K562 (cell line): ENCODE data around the gene USP11. TPM values are rescaled to one million over a fixed set of nuclear protein-coding genes. Genes with fewer than 3 reads are reported as not detected.
A peak's percentile ranks its signal among the peaks of the same experiment; 100 is the strongest.

Experiments
- CBX1 ChIP-seq: sonication (generic); IDR thresholded peaks from 2 replicates; pipeline ENCODE4 v1.6.1; 2016; ENCODE audit warnings: antibody characterized with exemption, low read depth, mild to moderate bottlenecking
- NFE2L1 ChIP-seq: fragments of 450-650 bp; IDR thresholded peaks from 2 replicates; pipeline ENCODE4 v1.6.1; 2016; ENCODE audit warnings: missing genetic modification characterization, low read depth, mild to moderate bottlenecking, missing compliant biosample characterization, moderate library complexity, borderline replicate concordance
- RBM34 ChIP-seq: fragments of 200-400 bp; formaldehyde crosslinking; IDR thresholded peaks from 2 replicates; pipeline ENCODE4 v1.6.1; 2018; ENCODE audit warnings: low read length, borderline replicate concordance; ENCODE audit not compliant: insufficient read depth
- SMARCB1 ChIP-seq: IDR thresholded peaks from 2 replicates; pipeline ENCODE4 v1.6.1; 2011; ENCODE audit warnings: improper control_type of control experiment, low read depth; ENCODE audit not compliant: insufficient read length
- SNRNP70 ChIP-seq: fragments of 200-400 bp; formaldehyde crosslinking; optimal IDR thresholded peaks from 2 replicates; pipeline ENCODE3; 2017; ENCODE audit warnings: low read depth, low read length
- TEAD4 ChIP-seq, 2 experiments: sonication (generic) in 1 of 2; formaldehyde crosslinking in 1 of 2; IDR thresholded peaks; 2 replicates each; pipeline versions ENCODE4 v1.6.1 to v1.8.0; 2012 to 2022; ENCODE audit warnings: borderline replicate concordance in 1 of 2, inconsistent platforms in 1 of 2, low read length in 1 of 2, mild to moderate bottlenecking in 1 of 2, missing genetic modification reagents in 1 of 2
- ZNF316 ChIP-seq: fragments of 450-650 bp; IDR thresholded peaks from 2 replicates; pipeline ENCODE4 v1.6.1; 2016
- ZNF717 ChIP-seq: fragments of 250-450 bp; sonication (Bioruptor Pico); IDR thresholded peaks from 2 replicates; pipeline ENCODE4 v1.5.0; 2021
- polyA plus RNA-seq, 8 experiments: library from polyadenylated mRNA; depleted of rRNA in 4 of 8; stranded (reverse) in 5 of 8; unstranded in 3 of 8; fragments of >200 nt; fragmentation: Nextera tagmentation in 2 of 8; fragmentation: Illumina TruSeq in 1 of 8; extraction: Ambion mirVana in 2 of 8; extraction: Trizol in 1 of 8; gene quantifications; 2 replicates each; pipeline versions ENCODE4 v1.2.1 to v1.2.3, GENCODE V29; 2011 to 2014; ENCODE audit warnings: inconsistent platforms in 1 of 8, missing spikeins in 1 of 8
- total RNA-seq, 7 experiments: library from RNA; depleted of rRNA in 6 of 7; stranded (reverse); fragments of >200 nt in 6 of 7; fragmentation: Illumina TruSeq in 2 of 7; extraction: Trizol in 2 of 7; gene quantifications; 2 replicates each; pipeline versions ENCODE4 v1.2.1 to v1.2.3, GENCODE V29; 2011 to 2021; ENCODE audit warnings: low replicate concordance in 1 of 7
- TF ChIP-seq, protein P1 (sequence below), 2 experiments: IDR thresholded peaks; 2 replicates each; pipeline ENCODE4 v1.6.1; 2012; ENCODE audit warnings: improper control_type of control experiment in 2 of 2, low read depth in 2 of 2, low read length in 2 of 2, borderline replicate concordance in 1 of 2
- TF ChIP-seq, protein P2 (sequence below): fragments of 450-650 bp; IDR thresholded peaks from 2 replicates; pipeline ENCODE4 v1.6.1; 2017; ENCODE audit warnings: antibody characterized with exemption
- TF ChIP-seq, protein P3 (sequence below): IDR thresholded peaks from 3 replicates; pipeline ENCODE4 v1.6.1; 2011; ENCODE audit warnings: borderline replicate concordance, mild to moderate bottlenecking, moderate library complexity; ENCODE audit not compliant: insufficient read length; ENCODE audit errors: extremely low read depth
- TF ChIP-seq, protein P4 (sequence below): sonication (generic); formaldehyde crosslinking; IDR thresholded peaks from 2 replicates; pipeline ENCODE4 v1.8.1; 2022; ENCODE audit warnings: missing genetic modification reagents
- TF ChIP-seq, protein P5 (sequence below), 2 experiments: fragments of 450-650 bp; IDR thresholded peaks; 2 replicates each; pipeline ENCODE4 v1.6.1; 2016

USP11 gene
- total and polyA plus RNA-seq, 9 of the 15 experiments (the other 6 are each of a cell fraction or from before 2014, with no cell fraction given): 2.5 to 29.0 (median 11.7) TPM

DNA sequence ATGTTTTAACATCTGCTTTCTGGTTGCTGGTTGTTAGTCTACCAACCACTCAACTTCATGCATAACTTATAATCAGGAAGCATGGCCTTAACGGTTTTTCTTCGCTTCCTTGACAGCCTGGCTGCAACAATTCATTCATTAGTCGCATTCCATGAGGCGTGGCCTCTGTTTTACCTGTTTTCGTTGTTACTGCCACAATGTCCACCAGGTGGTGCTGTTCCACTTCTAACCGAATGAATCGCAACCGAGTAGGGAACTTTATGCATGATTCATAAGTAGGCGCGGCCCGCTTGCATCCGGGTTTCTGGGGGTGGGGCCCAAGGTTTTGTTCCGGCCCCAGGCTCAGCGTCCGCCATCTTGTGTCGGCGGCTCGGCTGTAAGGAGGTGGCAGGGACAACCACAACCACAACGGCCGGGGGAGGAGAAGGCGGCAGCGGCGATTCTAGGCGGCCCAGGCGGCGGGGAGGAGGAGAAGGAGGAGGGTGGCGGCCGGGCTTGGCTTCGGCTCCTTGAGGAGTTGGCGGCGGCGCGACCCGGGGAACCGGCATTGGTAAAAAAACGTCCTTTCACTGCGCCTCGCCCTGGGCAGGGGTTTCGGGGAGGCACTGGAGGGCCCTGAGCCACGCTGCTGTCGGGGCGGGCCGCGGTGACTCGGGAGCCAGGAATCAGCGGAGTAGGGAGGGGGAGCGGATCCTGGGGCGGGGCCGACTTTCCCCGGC, 39.2 kb upstream of the USP11 start, which contains the start of gene UBA1 (continued):
- TF ChIP-seq, protein P1, sequence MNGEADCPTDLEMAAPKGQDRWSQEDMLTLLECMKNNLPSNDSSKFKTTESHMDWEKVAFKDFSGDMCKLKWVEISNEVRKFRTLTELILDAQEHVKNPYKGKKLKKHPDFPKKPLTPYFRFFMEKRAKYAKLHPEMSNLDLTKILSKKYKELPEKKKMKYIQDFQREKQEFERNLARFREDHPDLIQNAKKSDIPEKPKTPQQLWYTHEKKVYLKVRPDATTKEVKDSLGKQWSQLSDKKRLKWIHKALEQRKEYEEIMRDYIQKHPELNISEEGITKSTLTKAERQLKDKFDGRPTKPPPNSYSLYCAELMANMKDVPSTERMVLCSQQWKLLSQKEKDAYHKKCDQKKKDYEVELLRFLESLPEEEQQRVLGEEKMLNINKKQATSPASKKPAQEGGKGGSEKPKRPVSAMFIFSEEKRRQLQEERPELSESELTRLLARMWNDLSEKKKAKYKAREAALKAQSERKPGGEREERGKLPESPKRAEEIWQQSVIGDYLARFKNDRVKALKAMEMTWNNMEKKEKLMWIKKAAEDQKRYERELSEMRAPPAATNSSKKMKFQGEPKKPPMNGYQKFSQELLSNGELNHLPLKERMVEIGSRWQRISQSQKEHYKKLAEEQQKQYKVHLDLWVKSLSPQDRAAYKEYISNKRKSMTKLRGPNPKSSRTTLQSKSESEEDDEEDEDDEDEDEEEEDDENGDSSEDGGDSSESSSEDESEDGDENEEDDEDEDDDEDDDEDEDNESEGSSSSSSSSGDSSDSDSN (IDR thresholded peaks at IDR 0.05; ENCODE audit: borderline replicate concordance in 1 of 2, low read depth in 2 of 2, low read length in 2 of 2): no peak; a peak in 1 of 4 replicates
- TF ChIP-seq TEAD4 (IDR thresholded peaks at IDR 0.05; ENCODE audit: low read length): peak; percentile 59; the same call in 1 of the 2 replicates
- TF ChIP-seq TEAD4 (CRISPR knock-in tag; IDR thresholded peaks at IDR 0.05; ENCODE audit: borderline replicate concordance): no peak
- TF ChIP-seq ZNF717 (CRISPR knock-in tag): no peak
- TF ChIP-seq RBM34: no peak
- no peak for TF ChIP-seq NFE2L1
- TF ChIP-seq ZNF316: no peak
- 0 out of 2 replicates have a peak, but pooled peaks have one; percentile 25 for TF ChIP-seq CBX1
- no peak for TF ChIP-seq SNRNP70
- TF ChIP-seq, protein P2, sequence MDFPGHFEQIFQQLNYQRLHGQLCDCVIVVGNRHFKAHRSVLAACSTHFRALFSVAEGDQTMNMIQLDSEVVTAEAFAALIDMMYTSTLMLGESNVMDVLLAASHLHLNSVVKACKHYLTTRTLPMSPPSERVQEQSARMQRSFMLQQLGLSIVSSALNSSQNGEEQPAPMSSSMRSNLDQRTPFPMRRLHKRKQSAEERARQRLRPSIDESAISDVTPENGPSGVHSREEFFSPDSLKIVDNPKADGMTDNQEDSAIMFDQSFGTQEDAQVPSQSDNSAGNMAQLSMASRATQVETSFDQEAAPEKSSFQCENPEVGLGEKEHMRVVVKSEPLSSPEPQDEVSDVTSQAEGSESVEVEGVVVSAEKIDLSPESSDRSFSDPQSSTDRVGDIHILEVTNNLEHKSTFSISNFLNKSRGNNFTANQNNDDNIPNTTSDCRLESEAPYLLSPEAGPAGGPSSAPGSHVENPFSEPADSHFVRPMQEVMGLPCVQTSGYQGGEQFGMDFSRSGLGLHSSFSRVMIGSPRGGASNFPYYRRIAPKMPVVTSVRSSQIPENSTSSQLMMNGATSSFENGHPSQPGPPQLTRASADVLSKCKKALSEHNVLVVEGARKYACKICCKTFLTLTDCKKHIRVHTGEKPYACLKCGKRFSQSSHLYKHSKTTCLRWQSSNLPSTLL: no peak
- TF ChIP-seq, protein P3, sequence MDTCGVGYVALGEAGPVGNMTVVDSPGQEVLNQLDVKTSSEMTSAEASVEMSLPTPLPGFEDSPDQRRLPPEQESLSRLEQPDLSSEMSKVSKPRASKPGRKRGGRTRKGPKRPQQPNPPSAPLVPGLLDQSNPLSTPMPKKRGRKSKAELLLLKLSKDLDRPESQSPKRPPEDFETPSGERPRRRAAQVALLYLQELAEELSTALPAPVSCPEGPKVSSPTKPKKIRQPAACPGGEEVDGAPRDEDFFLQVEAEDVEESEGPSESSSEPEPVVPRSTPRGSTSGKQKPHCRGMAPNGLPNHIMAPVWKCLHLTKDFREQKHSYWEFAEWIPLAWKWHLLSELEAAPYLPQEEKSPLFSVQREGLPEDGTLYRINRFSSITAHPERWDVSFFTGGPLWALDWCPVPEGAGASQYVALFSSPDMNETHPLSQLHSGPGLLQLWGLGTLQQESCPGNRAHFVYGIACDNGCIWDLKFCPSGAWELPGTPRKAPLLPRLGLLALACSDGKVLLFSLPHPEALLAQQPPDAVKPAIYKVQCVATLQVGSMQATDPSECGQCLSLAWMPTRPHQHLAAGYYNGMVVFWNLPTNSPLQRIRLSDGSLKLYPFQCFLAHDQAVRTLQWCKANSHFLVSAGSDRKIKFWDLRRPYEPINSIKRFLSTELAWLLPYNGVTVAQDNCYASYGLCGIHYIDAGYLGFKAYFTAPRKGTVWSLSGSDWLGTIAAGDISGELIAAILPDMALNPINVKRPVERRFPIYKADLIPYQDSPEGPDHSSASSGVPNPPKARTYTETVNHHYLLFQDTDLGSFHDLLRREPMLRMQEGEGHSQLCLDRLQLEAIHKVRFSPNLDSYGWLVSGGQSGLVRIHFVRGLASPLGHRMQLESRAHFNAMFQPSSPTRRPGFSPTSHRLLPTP: no peak
- TF ChIP-seq, protein P4, sequence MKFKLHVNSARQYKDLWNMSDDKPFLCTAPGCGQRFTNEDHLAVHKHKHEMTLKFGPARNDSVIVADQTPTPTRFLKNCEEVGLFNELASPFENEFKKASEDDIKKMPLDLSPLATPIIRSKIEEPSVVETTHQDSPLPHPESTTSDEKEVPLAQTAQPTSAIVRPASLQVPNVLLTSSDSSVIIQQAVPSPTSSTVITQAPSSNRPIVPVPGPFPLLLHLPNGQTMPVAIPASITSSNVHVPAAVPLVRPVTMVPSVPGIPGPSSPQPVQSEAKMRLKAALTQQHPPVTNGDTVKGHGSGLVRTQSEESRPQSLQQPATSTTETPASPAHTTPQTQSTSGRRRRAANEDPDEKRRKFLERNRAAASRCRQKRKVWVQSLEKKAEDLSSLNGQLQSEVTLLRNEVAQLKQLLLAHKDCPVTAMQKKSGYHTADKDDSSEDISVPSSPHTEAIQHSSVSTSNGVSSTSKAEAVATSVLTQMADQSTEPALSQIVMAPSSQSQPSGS (CRISPR knock-in tag): no peak
- TF ChIP-seq, protein P5, sequence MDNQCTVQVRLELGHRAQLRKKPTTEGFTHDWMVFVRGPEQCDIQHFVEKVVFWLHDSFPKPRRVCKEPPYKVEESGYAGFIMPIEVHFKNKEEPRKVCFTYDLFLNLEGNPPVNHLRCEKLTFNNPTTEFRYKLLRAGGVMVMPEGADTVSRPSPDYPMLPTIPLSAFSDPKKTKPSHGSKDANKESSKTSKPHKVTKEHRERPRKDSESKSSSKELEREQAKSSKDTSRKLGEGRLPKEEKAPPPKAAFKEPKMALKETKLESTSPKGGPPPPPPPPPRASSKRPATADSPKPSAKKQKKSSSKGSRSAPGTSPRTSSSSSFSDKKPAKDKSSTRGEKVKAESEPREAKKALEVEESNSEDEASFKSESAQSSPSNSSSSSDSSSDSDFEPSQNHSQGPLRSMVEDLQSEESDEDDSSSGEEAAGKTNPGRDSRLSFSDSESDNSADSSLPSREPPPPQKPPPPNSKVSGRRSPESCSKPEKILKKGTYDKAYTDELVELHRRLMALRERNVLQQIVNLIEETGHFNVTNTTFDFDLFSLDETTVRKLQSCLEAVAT (IDR thresholded peaks at IDR 0.05): peak in 1 of 2 experiments; percentile 60; a peak in 1 of 4 replicates
- no peak for TF ChIP-seq SMARCB1
